Ectodermal cell (in vitro differentiated cells): Measurements from ENCODE around the gene ANKRD10.
A peak's percentile ranks its signal among the peaks of the same experiment; 100 is the strongest.

ENCODE experiments used
- H3K27ac ChIP-seq: 2 replicates; pipeline ENCODE4 v1.7.0; 2013; ENCODE audit warnings: mild to moderate bottlenecking, low read depth, low read length; ENCODE audit not compliant: insufficient read depth, poor library complexity, severe bottlenecking
- H3K27me3 ChIP-seq: 2 replicates; pipeline ENCODE4 v1.7.0; 2013; ENCODE audit warnings: mild to moderate bottlenecking, low read length; ENCODE audit not compliant: insufficient read depth, control insufficient read depth, poor library complexity, severe bottlenecking
- H3K36me3 ChIP-seq: one replicate; pipeline ENCODE4 v1.7.0; 2013; ENCODE audit warnings: low read length; ENCODE audit not compliant: control insufficient read depth, insufficient read depth
- H3K4me1 ChIP-seq: one replicate; pipeline ENCODE4 v1.7.0; 2013; ENCODE audit warnings: low read length; ENCODE audit not compliant: control insufficient read depth, insufficient read depth
- H3K4me3 ChIP-seq: 2 replicates; pipeline ENCODE4 v1.7.0; 2013; ENCODE audit warnings: low read depth, low read length, control low read depth; ENCODE audit not compliant: insufficient read depth
- H3K9me3 ChIP-seq: 2 replicates; pipeline ENCODE4 v1.7.0; 2013; ENCODE audit warnings: mild to moderate bottlenecking, low read length, moderate library complexity; ENCODE audit not compliant: control insufficient read depth
- WGBS, 2 experiments: methylation state at CpG; one replicate each; pipeline ENCODE4 v1.1.7; 2013; ENCODE audit warnings: missing lambda C conversion rate in 2 of 2; 5-methylcytosine and 5-hydroxymethylcytosine counted together

Gene ANKRD10

GRCh38 chr13:110875241-110875640 lies 39.6 kb downstream of the ANKRD10 start:
- WGBS, 2 experiments = 96 to 97% methylated on average over 8 of the region's 8 CpGs
- H3K4me1 ChIP-seq = peaks cover 10% of the 10 kb centered on the region
- H3K4me3 ChIP-seq = no peak overlapping the region

GRCh38 chr13:110874508-110874960 lies 40.3 kb downstream of the ANKRD10 start:
- no peak overlapping the region for H3K27ac ChIP-seq
- no peaks in the 10 kb centered on the region for H3K9me3 ChIP-seq
- no peaks in the 10 kb centered on the region for H3K36me3 ChIP-seq
- H3K4me3 ChIP-seq = peak overlapping the region; percentile 30
- 2% methylated on average over 32 of the region's 32 CpGs for WGBS, 2 experiments
- H3K27me3 ChIP-seq = no peaks in the 10 kb centered on the region
- peaks cover 12% of the 10 kb centered on the region for H3K4me1 ChIP-seq

More at GRCh38 chr13:110875241-110875640, 39.6 kb downstream of the ANKRD10 start:
- H3K9me3 ChIP-seq = no peaks in the 10 kb centered on the region
- no peak overlapping the region for H3K27ac ChIP-seq
- no peaks in the 10 kb centered on the region for H3K36me3 ChIP-seq
- H3K27me3 ChIP-seq = no peaks in the 10 kb centered on the region

- H3K4me3 ChIP-seq = peak overlapping the region; percentile 30
- no peaks in the 10 kb centered on the region for H3K9me3 ChIP-seq
- H3K27me3 ChIP-seq = no peaks in the 10 kb centered on the region
- H3K36me3 ChIP-seq = no peaks in the 10 kb centered on the region
- no peak overlapping the region for H3K27ac ChIP-seq
- 75 to 78% methylated on average over 19 of the region's 19 CpGs for WGBS, 2 experiments
- peaks cover 12% of the 10 kb centered on the region for H3K4me1 ChIP-seq
Measured at GRCh38 chr13:110873639-110874507, 41.0 kb downstream of the ANKRD10 start.

- Histone ChIP-seq H3K27me3 (no peaks in the 10 kb centered on the region), H3K4me1 (peaks cover 12% of the 10 kb centered on the region), H3K9me3 (no peaks in the 10 kb centered on the region), H3K27ac (no peak overlapping the region), H3K4me3 (no peak overlapping the region), H3K36me3 (no peaks in the 10 kb centered on the region)
- 84 to 86% methylated on average over 35 of the region's 35 CpGs for WGBS, 2 experiments
Measured at GRCh38 chr13:110872768-110873638, 41.9 kb downstream of the ANKRD10 start.

- no peaks in the 10 kb centered on the region for H3K36me3 ChIP-seq
- no peak overlapping the region for H3K4me3 ChIP-seq
- H3K27me3 ChIP-seq = no peaks in the 10 kb centered on the region
- H3K9me3 ChIP-seq = no peaks in the 10 kb centered on the region
- peaks cover 12% of the 10 kb centered on the region for H3K4me1 ChIP-seq
- no peak overlapping the region for H3K27ac ChIP-seq
- 83% methylated on average over 13 of the region's 13 CpGs for WGBS, 2 experiments
Measured at GRCh38 chr13:110872034-110872767, 42.7 kb downstream of the ANKRD10 start.

GRCh38 chr13:110869805-110870706 lies 44.8 kb downstream of the ANKRD10 start:
- Histone ChIP-seq H3K4me3 (no peak overlapping the region), H3K27me3 (no peaks in the 10 kb centered on the region), H3K27ac (peak overlapping the region; percentile 61), H3K4me1 (peaks cover 12% of the 10 kb centered on the region), H3K36me3 (no peaks in the 10 kb centered on the region), H3K9me3 (no peaks in the 10 kb centered on the region)
- WGBS, 2 experiments = 54 to 60% methylated on average over 34 of the region's 34 CpGs

- H3K36me3 ChIP-seq = no peaks in the 10 kb centered on the region
- H3K9me3 ChIP-seq = no peaks in the 10 kb centered on the region
- H3K27ac ChIP-seq = peak overlapping the region; percentile 61
- WGBS, 2 experiments = 93% methylated on average over 22 of the region's 22 CpGs
- H3K27me3 ChIP-seq = no peaks in the 10 kb centered on the region
- no peak overlapping the region for H3K4me3 ChIP-seq
- H3K4me1 ChIP-seq = peaks cover 12% of the 10 kb centered on the region
Measured at GRCh38 chr13:110869231-110869804, 45.6 kb downstream of the ANKRD10 start.

GRCh38 chr13:110868720-110869119 lies 46.1 kb downstream of the ANKRD10 start:
- WGBS, 2 experiments = 92 to 93% methylated on average over 5 of the region's 5 CpGs
- Histone ChIP-seq H3K4me1 (peaks cover 8% of the 10 kb centered on the region), H3K36me3 (no peaks in the 10 kb centered on the region), H3K27ac (no peak overlapping the region), H3K4me3 (no peak overlapping the region), H3K27me3 (no peaks in the 10 kb centered on the region), H3K9me3 (no peaks in the 10 kb centered on the region)

- Histone ChIP-seq H3K4me3 (no peak overlapping the region), H3K27ac (no peak overlapping the region), H3K27me3 (no peaks in the 10 kb centered on the region), H3K9me3 (no peaks in the 10 kb centered on the region), H3K36me3 (no peaks in the 10 kb centered on the region), H3K4me1 (peaks cover 8% of the 10 kb centered on the region)
- WGBS, 2 experiments = 89 to 91% methylated on average over 6 of the region's 6 CpGs
Measured at GRCh38 chr13:110867380-110867779, 47.5 kb downstream of the ANKRD10 start.
